Upper lobe of left lung (tissue), 6 donors: ENCODE results near the gene DIRAS1. TPM values are rescaled to one million over a fixed set of nuclear protein-coding genes. Genes with fewer than 3 reads are reported as not detected.
A peak's percentile ranks its signal among the peaks of the same experiment; 100 is the strongest.

ENCODE experiments used
- ATAC-seq, 2 donors: fragments of 200-7000 bp; cut with Tn5 transposase; one replicate each; pipeline ENCODE4 v1.9.1; 2022; ENCODE audit warnings: mild to moderate bottlenecking in 2 of 2, moderate library complexity in 2 of 2; ENCODE audit not compliant: low FRiP score in 2 of 2
- DNase-seq, 2 donors: peaks; one replicate each; pipeline ENCODE4 v3.0.0-alpha.2; 2019 to 2020
- H3K27ac ChIP-seq, 4 donors: fragments of 200-600 bp; sonication (generic); one replicate each; pipeline ENCODE4 v1.5.1; 2016 to 2019
- H3K27me3 ChIP-seq, 4 donors: fragments of 200-600 bp; sonication (generic); one replicate each; pipeline ENCODE4 v1.5.1; 2017 to 2019
- H3K36me3 ChIP-seq, 4 donors: fragments of 200-600 bp; sonication (generic); one replicate each; pipeline ENCODE4 v1.5.1; 2016 to 2019
- H3K4me1 ChIP-seq, 4 donors: fragments of 200-600 bp; sonication (generic); one replicate each; pipeline ENCODE4 v1.5.1; 2018 to 2019
- H3K4me3 ChIP-seq, 4 donors: fragments of 200-600 bp; sonication (generic); one replicate each; pipeline ENCODE4 v1.5.1; 2017 to 2019; ENCODE audit warnings: mild to moderate bottlenecking in 2 of 4, moderate library complexity in 1 of 4
- H3K9me3 ChIP-seq, 4 donors: fragments of 200-600 bp; sonication (generic); one replicate each; pipeline ENCODE4 v1.5.1; 2018 to 2019
- EP300 ChIP-seq, 4 donors: sonication (generic); formaldehyde crosslinking; IDR thresholded peaks; one replicate each; pipeline ENCODE4 v1.5.1; 2017; ENCODE audit warnings: antibody characterized with exemption in 4 of 4, control low read depth in 2 of 4
- POLR2A ChIP-seq, 4 donors: fragments of 450-650 bp; IDR thresholded peaks; one replicate each; pipeline ENCODE4 v1.5.1; 2016 to 2017; ENCODE audit warnings: antibody characterized with exemption in 4 of 4, mild to moderate bottlenecking in 2 of 4
- POLR2AphosphoS5 ChIP-seq, 2 donors: sonication (generic); formaldehyde crosslinking; IDR thresholded peaks; one replicate each; pipeline ENCODE4 v1.5.1; 2017; ENCODE audit warnings: antibody characterized with exemption in 2 of 2
- WGBS, 2 donors: methylation state at CpG; one replicate each; pipeline ENCODE4 v1.1.5; 2017 to 2018; 5-methylcytosine and 5-hydroxymethylcytosine counted together
- total RNA-seq, 6 donors: library from RNA; depleted of rRNA in 4 of 6; stranded (reverse); fragments of >200 nt in 4 of 6; gene quantifications; one replicate each; pipeline versions ENCODE4 v1.1.0 to v1.2.1, GENCODE V29; 2016 to 2021
- TF ChIP-seq, protein P1 (sequence below), 6 experiments: fragments of 450-650 bp in 4 of 6; fragments of 200-600 bp in 2 of 6; sonication (generic) in 2 of 6; IDR thresholded peaks; one replicate each; pipeline ENCODE4 v1.5.1; 2016 to 2019; ENCODE audit warnings: antibody characterized with exemption in 6 of 6
- donor health status: DM: no; HTN: no; CAD: no; lungs with moderate emphysema.
- donor health status: DM: no; HTN: yes; CAD: no; lungs with severe emphysema.

The DIRAS1 gene
- total RNA-seq, 6 donors from 2014 or later = 0.15 to 1.3 (median 0.81) TPM; not detected in 3

- Histone ChIP-seq H3K4me1 (peaks cover 7 to 26% (median 13%) of the 10 kb centered on the region in 4 donors), H3K36me3 (no peaks in the 10 kb centered on the region), H3K9me3 (no peaks in the 10 kb centered on the region), H3K27ac (peak overlapping the region in 2 of 4 donors; percentile 73 to 78), H3K27me3 (no peaks in the 10 kb centered on the region), H3K4me3 (no peak overlapping the region)
- ATAC-seq (no peak), DNase-seq (no peak)
- no peak for TF ChIP-seq EP300 (IDR thresholded peaks at IDR 0.05)
- no peak for TF ChIP-seq POLR2AphosphoS5 (IDR thresholded peaks at IDR 0.05)
- 49 to 59% methylated on average over 9 to 12 of the region's 12 CpGs for WGBS, 2 donors
Observed at GRCh38 chr19:2693492-2694160, 27.5 kb downstream of the DIRAS1 start.

- H3K27me3 ChIP-seq = no peaks in the 10 kb centered on the region
- no peak overlapping the region for H3K4me3 ChIP-seq
- H3K9me3 ChIP-seq = no peaks in the 10 kb centered on the region
- WGBS, 2 donors = 90 to 94% methylated on average over 9 of the region's 9 CpGs
- H3K27ac ChIP-seq = no peak overlapping the region
- H3K36me3 ChIP-seq = no peaks in the 10 kb centered on the region
- DNase-seq (no peak), ATAC-seq (no peak)
- H3K4me1 ChIP-seq = peaks cover 7 to 26% (median 13%) of the 10 kb centered on the region in 4 donors
- no peak for TF ChIP-seq POLR2AphosphoS5 (IDR thresholded peaks at IDR 0.05)
- TF ChIP-seq EP300 (IDR thresholded peaks at IDR 0.05) = no peak
- no peak for TF ChIP-seq POLR2A (IDR thresholded peaks at IDR 0.05)
Observed at GRCh38 chr19:2691951-2692350, 29.2 kb downstream of the DIRAS1 start.

- Histone ChIP-seq H3K36me3 (no peaks in the 10 kb centered on the region), H3K4me1 (peaks cover 7 to 24% (median 12%) of the 10 kb centered on the region in 4 donors), H3K27ac (no peak overlapping the region), H3K27me3 (no peaks in the 10 kb centered on the region), H3K4me3 (no peak overlapping the region), H3K9me3 (no peaks in the 10 kb centered on the region)
- DNase-seq (no peak), ATAC-seq (no peak)
- TF ChIP-seq POLR2AphosphoS5 (IDR thresholded peaks at IDR 0.05) (no peak), EP300 (IDR thresholded peaks at IDR 0.05) (no peak), POLR2A (IDR thresholded peaks at IDR 0.05) (no peak)
- TF ChIP-seq, protein P1, sequence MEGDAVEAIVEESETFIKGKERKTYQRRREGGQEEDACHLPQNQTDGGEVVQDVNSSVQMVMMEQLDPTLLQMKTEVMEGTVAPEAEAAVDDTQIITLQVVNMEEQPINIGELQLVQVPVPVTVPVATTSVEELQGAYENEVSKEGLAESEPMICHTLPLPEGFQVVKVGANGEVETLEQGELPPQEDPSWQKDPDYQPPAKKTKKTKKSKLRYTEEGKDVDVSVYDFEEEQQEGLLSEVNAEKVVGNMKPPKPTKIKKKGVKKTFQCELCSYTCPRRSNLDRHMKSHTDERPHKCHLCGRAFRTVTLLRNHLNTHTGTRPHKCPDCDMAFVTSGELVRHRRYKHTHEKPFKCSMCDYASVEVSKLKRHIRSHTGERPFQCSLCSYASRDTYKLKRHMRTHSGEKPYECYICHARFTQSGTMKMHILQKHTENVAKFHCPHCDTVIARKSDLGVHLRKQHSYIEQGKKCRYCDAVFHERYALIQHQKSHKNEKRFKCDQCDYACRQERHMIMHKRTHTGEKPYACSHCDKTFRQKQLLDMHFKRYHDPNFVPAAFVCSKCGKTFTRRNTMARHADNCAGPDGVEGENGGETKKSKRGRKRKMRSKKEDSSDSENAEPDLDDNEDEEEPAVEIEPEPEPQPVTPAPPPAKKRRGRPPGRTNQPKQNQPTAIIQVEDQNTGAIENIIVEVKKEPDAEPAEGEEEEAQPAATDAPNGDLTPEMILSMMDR (IDR thresholded peaks at IDR 0.05) = no peak
- WGBS, 2 donors = 91 to 95% methylated on average over 10 to 11 of the region's 11 CpGs
Observed at GRCh38 chr19:2690856-2691255, 30.3 kb downstream of the DIRAS1 start.

DNA sequence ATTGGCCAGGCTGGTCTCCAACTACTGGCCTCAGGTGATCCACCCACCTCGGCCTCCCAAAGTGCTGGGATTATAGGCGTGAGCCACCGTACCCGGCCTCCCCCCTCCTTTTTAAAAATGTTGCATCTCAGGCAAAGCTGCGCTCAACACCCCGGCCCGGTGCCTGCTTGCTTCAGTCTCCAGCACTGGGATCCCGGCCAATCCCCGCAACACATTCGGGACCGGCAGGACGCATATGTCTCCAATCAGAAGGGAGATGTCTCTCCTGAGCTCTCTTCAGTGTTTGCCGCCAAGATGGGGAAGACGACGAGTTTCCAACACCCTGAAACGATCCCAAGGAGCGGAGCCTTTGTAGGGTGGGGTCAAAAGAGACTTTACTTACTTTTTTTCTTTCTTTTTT is 34.8 kb downstream of the DIRAS1 start:
- DNase-seq (no peak), ATAC-seq (no peak)
- Histone ChIP-seq H3K36me3 (no peaks in the 10 kb centered on the region), H3K27me3 (no peaks in the 10 kb centered on the region), H3K27ac (peak overlapping the region; percentile 60 to 86 (median 72)), H3K4me1 (no peaks in the 10 kb centered on the region), H3K9me3 (no peaks in the 10 kb centered on the region), H3K4me3 (no peak overlapping the region)
- TF ChIP-seq POLR2A (IDR thresholded peaks at IDR 0.05) (no peak), POLR2AphosphoS5 (IDR thresholded peaks at IDR 0.05) (no peak), EP300 (IDR thresholded peaks at IDR 0.05) (no peak)
- 79 to 88% methylated on average over 13 to 17 of the region's 17 CpGs for WGBS, 2 donors

GRCh38 chr19:2685204-2685704 is 35.9 kb downstream of the DIRAS1 start:
- no peaks in the 10 kb centered on the region for H3K4me1 ChIP-seq
- DNase-seq = no peak
- ATAC-seq = no peak
- no peaks in the 10 kb centered on the region for H3K27me3 ChIP-seq
- TF ChIP-seq, protein P1 (IDR thresholded peaks at IDR 0.05) = no peak
- TF ChIP-seq EP300 (IDR thresholded peaks at IDR 0.05) (no peak), POLR2A (IDR thresholded peaks at IDR 0.05) (no peak), POLR2AphosphoS5 (IDR thresholded peaks at IDR 0.05) (no peak)
- no peaks in the 10 kb centered on the region for H3K9me3 ChIP-seq
- H3K36me3 ChIP-seq = no peaks in the 10 kb centered on the region
- H3K27ac ChIP-seq = peak overlapping the region; percentile 60 to 86 (median 72)
- H3K4me3 ChIP-seq = peak overlapping the region in 3 of 4 donors; percentile 16 to 33 (median 28)
- 82 to 83% methylated on average over 5 to 6 of the region's 6 CpGs for WGBS, 2 donors

GRCh38 chr19:2683430-2684003 is 37.7 kb downstream of the DIRAS1 start:
- TF ChIP-seq POLR2AphosphoS5 (IDR thresholded peaks at IDR 0.05) = no peak
- no peak for TF ChIP-seq POLR2A (IDR thresholded peaks at IDR 0.05)
- no peak for TF ChIP-seq EP300 (IDR thresholded peaks at IDR 0.05)
- TF ChIP-seq, protein P1 (IDR thresholded peaks at IDR 0.05) = no peak
- H3K27ac ChIP-seq = no peak overlapping the region
- 85 to 93% methylated on average over 20 of the region's 20 CpGs for WGBS, 2 donors

More at GRCh38 chr19:2683430-2684003, 37.7 kb downstream of the DIRAS1 start:
- Histone ChIP-seq H3K4me1 (no peaks in the 10 kb centered on the region), H3K27me3 (no peaks in the 10 kb centered on the region), H3K36me3 (no peaks in the 10 kb centered on the region), H3K9me3 (no peaks in the 10 kb centered on the region), H3K4me3 (no peak overlapping the region)
- ATAC-seq = no peak
- no peak for DNase-seq
